Measurements from ENCODE around the gene C1orf167.

Gene C1orf167

DNA sequence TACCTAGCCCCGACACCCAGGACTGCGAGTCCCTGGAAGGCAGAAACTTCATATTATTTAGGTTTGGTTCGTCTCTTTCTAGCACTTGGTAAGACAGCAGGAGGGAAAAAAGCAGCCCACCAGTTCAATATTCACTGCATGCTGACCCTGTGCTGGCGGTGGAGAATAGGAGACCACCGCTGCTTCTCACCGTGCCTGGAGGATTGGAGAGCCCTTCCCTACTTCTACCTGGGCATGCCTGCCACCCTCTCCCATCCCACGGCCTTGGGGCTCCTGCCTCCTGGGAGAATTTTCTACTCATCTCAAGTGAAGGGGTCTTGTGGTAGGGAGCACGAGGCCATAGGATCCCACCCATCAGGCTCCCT, 38.4 kb downstream of the C1orf167 start:
- no peaks in the 10 kb centered on the region for H3K9me3 ChIP-seq (ENCODE audit: insufficient read depth, low read length)
- TF ChIP-seq, protein P1, sequence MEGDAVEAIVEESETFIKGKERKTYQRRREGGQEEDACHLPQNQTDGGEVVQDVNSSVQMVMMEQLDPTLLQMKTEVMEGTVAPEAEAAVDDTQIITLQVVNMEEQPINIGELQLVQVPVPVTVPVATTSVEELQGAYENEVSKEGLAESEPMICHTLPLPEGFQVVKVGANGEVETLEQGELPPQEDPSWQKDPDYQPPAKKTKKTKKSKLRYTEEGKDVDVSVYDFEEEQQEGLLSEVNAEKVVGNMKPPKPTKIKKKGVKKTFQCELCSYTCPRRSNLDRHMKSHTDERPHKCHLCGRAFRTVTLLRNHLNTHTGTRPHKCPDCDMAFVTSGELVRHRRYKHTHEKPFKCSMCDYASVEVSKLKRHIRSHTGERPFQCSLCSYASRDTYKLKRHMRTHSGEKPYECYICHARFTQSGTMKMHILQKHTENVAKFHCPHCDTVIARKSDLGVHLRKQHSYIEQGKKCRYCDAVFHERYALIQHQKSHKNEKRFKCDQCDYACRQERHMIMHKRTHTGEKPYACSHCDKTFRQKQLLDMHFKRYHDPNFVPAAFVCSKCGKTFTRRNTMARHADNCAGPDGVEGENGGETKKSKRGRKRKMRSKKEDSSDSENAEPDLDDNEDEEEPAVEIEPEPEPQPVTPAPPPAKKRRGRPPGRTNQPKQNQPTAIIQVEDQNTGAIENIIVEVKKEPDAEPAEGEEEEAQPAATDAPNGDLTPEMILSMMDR (IDR thresholded peaks at IDR 0.05; ENCODE audit: insufficient read depth, low read length, poor library complexity, severe bottlenecking): no peak
- TF ChIP-seq EZH2phosphoT487 (conservative IDR thresholded peaks at IDR 0.05; ENCODE audit: low read length): no peak
- no peak overlapping the region for H2AFZ ChIP-seq (ENCODE audit: low read depth, low read length, severe bottlenecking)
- H3K27ac ChIP-seq (ENCODE audit: low read depth, low read length): no peak overlapping the region
- H3K9me2 ChIP-seq (replicated peaks; ENCODE audit: insufficient read depth, low read length): no peaks in the 10 kb centered on the region
- no peaks in the 10 kb centered on the region for H3K27me3 ChIP-seq (ENCODE audit: low read length)
- H3K4me2 ChIP-seq (ENCODE audit: low read depth, low read length, poor library complexity, severe bottlenecking): no peak overlapping the region
- H4K20me1 ChIP-seq (ENCODE audit: low read depth, low read length): no peaks in the 10 kb centered on the region
- H3F3A ChIP-seq (ENCODE audit: insufficient read depth): peaks cover 10% of the 10 kb centered on the region
- no peak overlapping the region for H3K9ac ChIP-seq (ENCODE audit: low read length)
- H3K36me3 ChIP-seq (ENCODE audit: low read length): peaks cover 2% of the 10 kb centered on the region; the same call in 1 of the 2 replicates
- no peak overlapping the region for H3K4me3 ChIP-seq (ENCODE audit: insufficient read depth, low read length, poor library complexity, severe bottlenecking)
- H3K79me2 ChIP-seq (ENCODE audit: insufficient read depth, low read length): peaks cover 11% of the 10 kb centered on the region

GRCh38 chr1:11800756-11801433, 38.9 kb downstream of the C1orf167 start:
- no peak overlapping the region for H3K9ac ChIP-seq (ENCODE audit: low read length)
- peaks cover 13% of the 10 kb centered on the region for H3K79me2 ChIP-seq (ENCODE audit: insufficient read depth, low read length)
- no peaks in the 10 kb centered on the region for H3K9me3 ChIP-seq (ENCODE audit: insufficient read depth, low read length)
- no peak for TF ChIP-seq EZH2phosphoT487 (conservative IDR thresholded peaks at IDR 0.05; ENCODE audit: low read length)
- TF ChIP-seq, protein P1 (IDR thresholded peaks at IDR 0.05; ENCODE audit: insufficient read depth, low read length, poor library complexity, severe bottlenecking): no peak
- no peak overlapping the region for H3K4me2 ChIP-seq (ENCODE audit: low read depth, low read length, poor library complexity, severe bottlenecking)
- H3K9me2 ChIP-seq (replicated peaks; ENCODE audit: insufficient read depth, low read length): no peaks in the 10 kb centered on the region
- no peaks in the 10 kb centered on the region for H3K27me3 ChIP-seq (ENCODE audit: low read length)
- H3K27ac ChIP-seq (ENCODE audit: low read depth, low read length): no peak overlapping the region
- no peak overlapping the region for H3K4me3 ChIP-seq (ENCODE audit: insufficient read depth, low read length, poor library complexity, severe bottlenecking)
- H3F3A ChIP-seq (ENCODE audit: insufficient read depth): peaks cover 10% of the 10 kb centered on the region
- H2AFZ ChIP-seq (ENCODE audit: low read depth, low read length, severe bottlenecking): no peak overlapping the region
- no peaks in the 10 kb centered on the region for H3K36me3 ChIP-seq (ENCODE audit: low read length)
- H4K20me1 ChIP-seq (ENCODE audit: low read depth, low read length): no peaks in the 10 kb centered on the region

- Histone ChIP-seq H3K36me3 (ENCODE audit: low read length) (no peaks in the 10 kb centered on the region; the same call in 1 of the 2 replicates), H3K27ac (ENCODE audit: low read depth, low read length) (no peak overlapping the region), H3K9me2 (replicated peaks; ENCODE audit: insufficient read depth, low read length) (no peaks in the 10 kb centered on the region), H3K79me2 (ENCODE audit: insufficient read depth, low read length) (peaks cover 26% of the 10 kb centered on the region), H3K9ac (ENCODE audit: low read length) (peak overlapping the region; percentile 52), H3K27me3 (ENCODE audit: low read length) (no peaks in the 10 kb centered on the region), H3K4me2 (ENCODE audit: low read depth, low read length, poor library complexity, severe bottlenecking) (peak overlapping the region; percentile 99), H2AFZ (ENCODE audit: low read depth, low read length, severe bottlenecking) (no peak overlapping the region), H3K4me3 (ENCODE audit: insufficient read depth, low read length, poor library complexity, severe bottlenecking) (peak overlapping the region; percentile 21), H3K9me3 (ENCODE audit: insufficient read depth, low read length) (no peaks in the 10 kb centered on the region), H4K20me1 (ENCODE audit: low read depth, low read length) (no peaks in the 10 kb centered on the region), H3F3A (ENCODE audit: insufficient read depth) (peaks cover 10% of the 10 kb centered on the region)
- TF ChIP-seq, protein P1 (IDR thresholded peaks at IDR 0.05; ENCODE audit: insufficient read depth, low read length, poor library complexity, severe bottlenecking): no peak
- no peak for TF ChIP-seq EZH2phosphoT487 (conservative IDR thresholded peaks at IDR 0.05; ENCODE audit: low read length)
Measured at GRCh38 chr1:11802616-11802972, 40.6 kb downstream of the C1orf167 start.
